H9 (cell line): ENCODE results near the gene BCAR3. TPM values are rescaled to one million over a fixed set of nuclear protein-coding genes. Genes with fewer than 3 reads are reported as not detected.

Experiments used
- DNase-seq: peaks from one replicate; pipeline ENCODE4 v3.0.0-alpha.2; 2017
- H2AFZ ChIP-seq: one replicate; pipeline ENCODE4 v1.6.1; 2013; ENCODE audit warnings: mild to moderate bottlenecking, low read length, control low read depth, moderate library complexity
- H2AK5ac ChIP-seq: 2 replicates; pipeline ENCODE4 v1.6.1; 2013; ENCODE audit warnings: low read length, control low read depth, mixed read lengths; ENCODE audit not compliant: insufficient read length
- H2BK120ac ChIP-seq: one replicate; pipeline ENCODE4 v1.6.1; 2013; ENCODE audit warnings: low read depth, mild to moderate bottlenecking, low read length, control low read depth, inconsistent platforms; ENCODE audit not compliant: poor library complexity, severe bottlenecking
- H2BK12ac ChIP-seq: 2 replicates; pipeline ENCODE4 v1.6.1; 2013; ENCODE audit warnings: low read length, control low read depth, mixed read lengths, low read depth; ENCODE audit not compliant: insufficient read length
- H2BK15ac ChIP-seq: 2 replicates; pipeline ENCODE4 v1.6.1; 2013; ENCODE audit warnings: low read depth, low read length, control low read depth
- H2BK20ac ChIP-seq: one replicate; pipeline ENCODE4 v1.6.1; 2013; ENCODE audit warnings: low read depth, mild to moderate bottlenecking, low read length, control low read depth, inconsistent platforms; ENCODE audit not compliant: poor library complexity, severe bottlenecking
- H2BK5ac ChIP-seq: 2 replicates; pipeline ENCODE4 v1.6.1; 2013; ENCODE audit warnings: low read length, control low read depth, mixed read lengths; ENCODE audit not compliant: insufficient read length
- H3K14ac ChIP-seq: 2 replicates; pipeline ENCODE4 v1.6.1; 2013; ENCODE audit warnings: low read length, control low read depth; ENCODE audit not compliant: insufficient read depth
- H3K18ac ChIP-seq: 2 replicates; pipeline ENCODE4 v1.6.1; 2013; ENCODE audit warnings: low read depth, mild to moderate bottlenecking, mixed read lengths, low read length, control low read depth; ENCODE audit not compliant: insufficient read length
- H3K23ac ChIP-seq: 2 replicates; pipeline ENCODE4 v1.6.1; 2013; ENCODE audit warnings: low read length, control low read depth, mixed read lengths, low read depth; ENCODE audit not compliant: insufficient read length
- H3K23me2 ChIP-seq: 2 replicates; pipeline ENCODE4 v1.6.1; 2013; ENCODE audit warnings: low read depth, mild to moderate bottlenecking, mixed read lengths, low read length, control low read depth; ENCODE audit not compliant: insufficient read length, poor library complexity, severe bottlenecking
- H3K27ac ChIP-seq: 2 replicates; pipeline ENCODE4 v1.5.1; 2013; ENCODE audit warnings: low read length, control low read depth, mixed read lengths, low read depth; ENCODE audit not compliant: insufficient read length
- H3K27me3 ChIP-seq: 2 replicates; pipeline ENCODE4 v1.6.1; 2013; ENCODE audit warnings: low read length, control low read depth, inconsistent platforms; ENCODE audit not compliant: insufficient read depth
- H3K4ac ChIP-seq: 2 replicates; pipeline ENCODE4 v1.6.1; 2013; ENCODE audit warnings: low read depth, mild to moderate bottlenecking, control low read depth, inconsistent platforms, low read length, moderate library complexity
- H3K4me1 ChIP-seq: 2 replicates; pipeline ENCODE4 v1.6.1; 2013; ENCODE audit warnings: low read length, control low read depth, inconsistent platforms; ENCODE audit not compliant: insufficient read depth
- H3K4me2 ChIP-seq: 2 replicates; pipeline ENCODE4 v1.6.1; 2013; ENCODE audit warnings: low read length, control low read depth, mixed read lengths; ENCODE audit not compliant: insufficient read length, insufficient read depth
- H3K56ac ChIP-seq: 2 replicates; pipeline ENCODE4 v1.6.1; 2013; ENCODE audit warnings: low read depth, mild to moderate bottlenecking, mixed read lengths, low read length, control low read depth; ENCODE audit not compliant: insufficient read length
- H3K79me1 ChIP-seq: 2 replicates; pipeline ENCODE4 v1.6.1; 2013; ENCODE audit warnings: low read depth, mild to moderate bottlenecking, moderate library complexity, low read length, control low read depth, inconsistent platforms; ENCODE audit not compliant: insufficient read depth, poor library complexity, severe bottlenecking
- H3K79me2 ChIP-seq: 2 replicates; pipeline ENCODE4 v1.6.1; 2013; ENCODE audit warnings: low read length, control low read depth, inconsistent platforms; ENCODE audit not compliant: insufficient read depth
- H3K9ac ChIP-seq: 2 replicates; pipeline ENCODE4 v1.6.1; 2013; ENCODE audit warnings: low read length, control low read depth, mixed read lengths; ENCODE audit not compliant: insufficient read length; ENCODE audit errors: extremely low read depth
- H3K9me3 ChIP-seq: one replicate; pipeline ENCODE4 v1.6.1; 2013; ENCODE audit warnings: low read depth, low read length, inconsistent platforms; ENCODE audit not compliant: control insufficient read depth
- H3T11ph ChIP-seq: one replicate; pipeline ENCODE4 v1.6.1; 2013; ENCODE audit warnings: mild to moderate bottlenecking, low read length, control low read depth, inconsistent platforms
- H4K20me1 ChIP-seq: one replicate; pipeline ENCODE4 v1.6.1; 2013; ENCODE audit not compliant: control insufficient read depth, insufficient read length, insufficient read depth
- H4K5ac ChIP-seq: 2 replicates; pipeline ENCODE4 v1.6.1; 2013; ENCODE audit warnings: low read depth, mild to moderate bottlenecking, mixed read lengths, low read length, control low read depth; ENCODE audit not compliant: insufficient read length
- H4K8ac ChIP-seq: replicated peaks from 2 replicates; pipeline ENCODE4 v1.6.1; 2013; ENCODE audit warnings: low read length, control low read depth, mixed read lengths, low read depth; ENCODE audit not compliant: insufficient read length
- H4K91ac ChIP-seq: 2 replicates; pipeline ENCODE4 v1.6.1; 2013; ENCODE audit warnings: low read depth, mild to moderate bottlenecking, moderate library complexity, mixed read lengths, low read length, control low read depth; ENCODE audit not compliant: insufficient read length
- H3K27ac Mint-ChIP-seq, 3 experiments: 2 replicates in 2 of 3; 3 replicates in 1 of 3; pipeline ENCODE4 v1.8.0; 2020 to 2021; ENCODE audit warnings: mixed read lengths in 3 of 3, mild to moderate bottlenecking in 1 of 3, moderate library complexity in 1 of 3
- H3K27me3 Mint-ChIP-seq: 2 replicates; pipeline ENCODE4 v1.8.0; 2021; ENCODE audit warnings: low read depth, mild to moderate bottlenecking, moderate library complexity, mixed read lengths
- H3K36me3 Mint-ChIP-seq, 3 experiments: 2 replicates in 2 of 3; 3 replicates in 1 of 3; pipeline ENCODE4 v1.8.0; 2020 to 2021; ENCODE audit warnings: low read depth in 3 of 3, mixed read lengths in 3 of 3; ENCODE audit not compliant: insufficient read depth in 1 of 3
- H3K4me1 Mint-ChIP-seq, 2 experiments: 2 replicates each; pipeline ENCODE4 v1.8.0; 2020; ENCODE audit warnings: mixed read lengths in 2 of 2
- H3K4me3 Mint-ChIP-seq, 2 experiments: 2 replicates in 1 of 2; 3 replicates in 1 of 2; pipeline ENCODE4 v1.8.0; 2020 to 2021; ENCODE audit warnings: mild to moderate bottlenecking in 2 of 2, mixed read lengths in 2 of 2, moderate library complexity in 1 of 2
- H3K9me3 Mint-ChIP-seq, 2 experiments: 2 replicates in 1 of 2; 3 replicates in 1 of 2; pipeline ENCODE4 v1.8.0; 2020; ENCODE audit warnings: mild to moderate bottlenecking in 2 of 2, mixed read lengths in 2 of 2, moderate library complexity in 1 of 2
- CTCF ChIP-seq: fragments of 200-600 bp; sonication (generic); conservative IDR thresholded peaks from 3 replicates; pipeline ENCODE4 v1.8.0; 2021; ENCODE audit warnings: antibody characterized with exemption, mild to moderate bottlenecking
- WGBS: extraction: QIAGEN DNeasy Blood & Tissue Kit; methylation state at CpG from one replicate; pipeline ENCODE4 v1.1.7; 2013; ENCODE audit warnings: missing lambda C conversion rate, low lambda C conversion rate, mixed read lengths; ENCODE audit not compliant: insufficient read length; ENCODE audit errors: extremely low coverage; 5-methylcytosine and 5-hydroxymethylcytosine counted together
- total RNA-seq: library from RNA; stranded (reverse); gene quantifications from 2 replicates; pipeline ENCODE4 v1.2.1, GENCODE V29; 2021

Gene BCAR3
- total RNA-seq, 1 experiment from 2014 or later, result 4.9 TPM

- H3K79me1 ChIP-seq, result no peaks in the 10 kb centered on the region
- H4K20me1 ChIP-seq, result no peaks in the 10 kb centered on the region
- no peaks in the 10 kb centered on the region for H3K9me3 ChIP-seq
- no peak overlapping the region for H4K8ac ChIP-seq
- no peaks in the 10 kb centered on the region for H3K27me3 ChIP-seq
- no peak overlapping the region for H2BK20ac ChIP-seq
- peaks cover 2% of the 10 kb centered on the region; the same call in 1 of the 2 replicates for H3K79me2 ChIP-seq
- no peak overlapping the region for H4K5ac ChIP-seq
- Mint-ChIP-seq H3K36me3 (peaks cover 5 to 18% (median 8%) of the 10 kb centered on the region in 3 experiments), H3K9me3 (no peaks in the 10 kb centered on the region), H3K4me3 (no peak overlapping the region), H3K4me1 (peaks cover 45 to 48% of the 10 kb centered on the region in 2 experiments), H3K27me3 (peaks cover 24% of the 10 kb centered on the region), H3K27ac (0 out of 7 replicates have a peak overlapping the region, but pooled peaks of 1 of the 3 experiments have one; percentile 28)
- H3K56ac ChIP-seq, result no peak overlapping the region
- no peak overlapping the region for H3K18ac ChIP-seq
- peaks cover 6% of the 10 kb centered on the region; the same call in 1 of the 2 replicates for H3K4me1 ChIP-seq
- no peak overlapping the region for H2BK5ac ChIP-seq
- peaks cover 7% of the 10 kb centered on the region for H3K23me2 ChIP-seq
- no peak overlapping the region for H3K27ac ChIP-seq
- H3K9ac ChIP-seq, result no peak overlapping the region
- no peak overlapping the region for H2BK120ac ChIP-seq
- no peak overlapping the region for H3K23ac ChIP-seq
- H3T11ph ChIP-seq, result no peak overlapping the region
- H3K4ac ChIP-seq, result no peak overlapping the region
- H2AK5ac ChIP-seq, result no peak overlapping the region
- H3K14ac ChIP-seq, result no peak overlapping the region; the same call in 1 of the 2 replicates
- no peak overlapping the region for H4K91ac ChIP-seq
- H2AFZ ChIP-seq, result no peak overlapping the region
- no peak overlapping the region for H3K4me2 ChIP-seq
- H2BK15ac ChIP-seq, result no peak overlapping the region
- no peak overlapping the region for H2BK12ac ChIP-seq
- no peak for DNase-seq
- TF ChIP-seq CTCF, result no peak
- no CpG with 5 or more reads among the region's 1 CpG for WGBS
Observed at GRCh38 chr1:93677729-93678128, 3.9 kb downstream of the BCAR3 start.
